SK-N-SH (cell line): Measurements from ENCODE around the gene AKR1D1.

Experiments used
- EZH2phosphoT487 ChIP-seq: fragments of 200-600 bp; sonication (generic); IDR thresholded peaks from 2 replicates; pipeline ENCODE4 v1.6.1; 2017; ENCODE audit warnings: low read depth, mixed run types, mild to moderate bottlenecking, antibody characterized with exemption, moderate library complexity, borderline replicate concordance
- ZBTB33 ChIP-seq: IDR thresholded peaks from 2 replicates; pipeline ENCODE4 v1.4.0; 2012; ENCODE audit warnings: low read depth, borderline replicate concordance

GRCh38 chr7:138137423-138138171 is 61.3 kb downstream of the AKR1D1 start:
- no peak for TF ChIP-seq ZBTB33
- TF ChIP-seq EZH2phosphoT487 = no peak
